Measurements from ENCODE around the gene RIMBP2. TPM values are rescaled to one million over a fixed set of nuclear protein-coding genes. Genes with fewer than 3 reads are reported as not detected.

RIMBP2 gene
- total RNA-seq, 1 donor from 2014 or later = not detected

GRCh38 chr12:130420071-130420470, 296.0 kb downstream of the RIMBP2 start:
- DNase-seq (no peak), ATAC-seq (ENCODE audit: poor library complexity) (no peak)
- intact Hi-C loops (cut with DNase I) = no loop called here

GRCh38 chr12:130419116-130419515, 297.0 kb downstream of the RIMBP2 start:
- DNase-seq = no peak
- intact Hi-C loops (cut with DNase I) = no loop called here
- no peak for ATAC-seq (ENCODE audit: poor library complexity)

- DNase-seq (no peak), ATAC-seq (ENCODE audit: poor library complexity) (no peak)
- intact Hi-C loops (cut with DNase I) = no loop called here
These were observed 297.8 kb downstream of the RIMBP2 start for GRCh38 chr12:130418251-130418650.

- DNase-seq = no peak
- intact Hi-C loops (cut with DNase I) = no loop called here
- ATAC-seq (ENCODE audit: poor library complexity) = no peak
These were observed 301.7 kb downstream of the RIMBP2 start for GRCh38 chr12:130414381-130414780.

GRCh38 chr12:130413909-130414308, 302.2 kb downstream of the RIMBP2 start:
- intact Hi-C loops (cut with DNase I) = no loop called here
- ATAC-seq (ENCODE audit: poor library complexity) (no peak), DNase-seq (no peak)

GRCh38 chr12:130412384-130412783, 303.7 kb downstream of the RIMBP2 start:
- ATAC-seq (ENCODE audit: poor library complexity) (no peak), DNase-seq (no peak)
- intact Hi-C loops (cut with DNase I) = no loop called here

GRCh38 chr12:130405332-130405731, 310.8 kb downstream of the RIMBP2 start:
- ATAC-seq (ENCODE audit: poor library complexity) = no peak
- intact Hi-C loops (cut with DNase I) = loop anchor here (10.0 kb wide), 1 partner anchor 409 kb away; no protein-coding TSS in a partner anchor
- no peak for DNase-seq

- ATAC-seq (ENCODE audit: poor library complexity) (peak; percentile 68), DNase-seq (no peak)
- intact Hi-C loops (cut with DNase I) = loop anchor here (2.0 to 10.0 kb wide), 2 partner anchors 347 to 413 kb away; no protein-coding TSS in a partner anchor
These were observed 314.4 kb downstream of the RIMBP2 start for GRCh38 chr12:130401703-130402102.

- DNase-seq (no peak), ATAC-seq (ENCODE audit: poor library complexity) (peak; percentile 80)
- intact Hi-C loops (cut with DNase I) = no loop called here
These were observed 317.8 kb downstream of the RIMBP2 start for GRCh38 chr12:130398100-130398848.

- no peak for DNase-seq
- intact Hi-C loops (cut with DNase I) = no loop called here
- ATAC-seq (ENCODE audit: poor library complexity) = no peak
These were observed 319.4 kb downstream of the RIMBP2 start for GRCh38 chr12:130396667-130397066.

- intact Hi-C loops (cut with DNase I) = no loop called here
- ATAC-seq (ENCODE audit: poor library complexity) = no peak
- DNase-seq = no peak
These were observed 321.2 kb downstream of the RIMBP2 start for GRCh38 chr12:130394906-130395305.

- DNase-seq (no peak), ATAC-seq (ENCODE audit: poor library complexity) (no peak)
- intact Hi-C loops (cut with DNase I) = no loop called here
These were observed 324.9 kb downstream of the RIMBP2 start for GRCh38 chr12:130391186-130391585.

GRCh38 chr12:130385193-130385592, 330.9 kb downstream of the RIMBP2 start:
- DNase-seq = no peak
- ATAC-seq (ENCODE audit: poor library complexity) = no peak
- intact Hi-C loops (cut with DNase I) = no loop called here

GRCh38 chr12:130384234-130384633, 331.9 kb downstream of the RIMBP2 start:
- no peak for DNase-seq
- no peak for ATAC-seq (ENCODE audit: poor library complexity)
- intact Hi-C loops (cut with DNase I) = no loop called here

GRCh38 chr12:130382818-130383217, 333.3 kb downstream of the RIMBP2 start:
- ATAC-seq (ENCODE audit: poor library complexity) (no peak), DNase-seq (no peak)
- intact Hi-C loops (cut with DNase I) = no loop called here

- no peak for ATAC-seq (ENCODE audit: poor library complexity)
- intact Hi-C loops (cut with DNase I) = no loop called here
- DNase-seq = no peak
These were observed 340.5 kb downstream of the RIMBP2 start for GRCh38 chr12:130375296-130376287.

GRCh38 chr12:130374083-130374482, 342.0 kb downstream of the RIMBP2 start:
- ATAC-seq (ENCODE audit: poor library complexity) (no peak), DNase-seq (no peak)
- intact Hi-C loops (cut with DNase I) = no loop called here

GRCh38 chr12:130372936-130373335, 343.2 kb downstream of the RIMBP2 start:
- DNase-seq (no peak), ATAC-seq (ENCODE audit: poor library complexity) (no peak)
- intact Hi-C loops (cut with DNase I) = no loop called here

- intact Hi-C loops (cut with DNase I) = no loop called here
- no peak for ATAC-seq (ENCODE audit: poor library complexity)
These were observed 344.8 kb downstream of the RIMBP2 start for GRCh38 chr12:130371296-130371695.

GRCh38 chr12:130369816-130370215, 346.3 kb downstream of the RIMBP2 start:
- DNase-seq = no peak
- intact Hi-C loops (cut with DNase I) = no loop called here
- no peak for ATAC-seq (ENCODE audit: poor library complexity)

More at GRCh38 chr12:130371296-130371695, 344.8 kb downstream of the RIMBP2 start:
- no peak for DNase-seq
